Measurements from ENCODE around the gene SYTL3.

DNA sequence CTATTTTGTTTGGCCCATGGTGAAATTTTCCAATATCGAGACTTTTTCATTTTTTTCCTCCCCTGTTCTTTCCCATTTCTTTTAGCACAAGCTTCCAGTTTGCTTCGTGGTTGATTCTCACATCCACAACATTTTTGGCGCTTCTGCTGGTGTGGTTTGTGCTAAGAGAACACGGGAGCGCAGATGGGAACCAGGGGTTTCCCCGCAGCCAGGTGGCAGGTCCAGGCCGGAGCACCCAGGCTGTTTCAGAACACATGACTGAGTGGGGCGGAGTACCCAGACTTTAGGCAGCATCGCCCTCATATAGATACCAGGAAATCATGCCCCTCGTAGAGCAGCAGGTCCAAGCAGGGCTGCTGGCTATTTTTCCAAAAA is 58.0 kb downstream of the SYTL3 start:
- TF ChIP-seq CREM (CRISPR knock-in tag; IDR thresholded peaks at IDR 0.05), result no peak
- TF ChIP-seq IRF2 (CRISPR knock-in tag; IDR thresholded peaks at IDR 0.05; ENCODE audit: borderline replicate concordance, low read depth), result no peak
- TF ChIP-seq, protein P1, sequence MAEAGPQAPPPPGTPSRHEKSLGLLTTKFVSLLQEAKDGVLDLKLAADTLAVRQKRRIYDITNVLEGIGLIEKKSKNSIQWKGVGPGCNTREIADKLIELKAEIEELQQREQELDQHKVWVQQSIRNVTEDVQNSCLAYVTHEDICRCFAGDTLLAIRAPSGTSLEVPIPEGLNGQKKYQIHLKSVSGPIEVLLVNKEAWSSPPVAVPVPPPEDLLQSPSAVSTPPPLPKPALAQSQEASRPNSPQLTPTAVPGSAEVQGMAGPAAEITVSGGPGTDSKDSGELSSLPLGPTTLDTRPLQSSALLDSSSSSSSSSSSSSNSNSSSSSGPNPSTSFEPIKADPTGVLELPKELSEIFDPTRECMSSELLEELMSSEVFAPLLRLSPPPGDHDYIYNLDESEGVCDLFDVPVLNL (CRISPR knock-in tag; IDR thresholded peaks at IDR 0.05; ENCODE audit: borderline replicate concordance, low read depth), result no peak
- TF ChIP-seq, protein P2, sequence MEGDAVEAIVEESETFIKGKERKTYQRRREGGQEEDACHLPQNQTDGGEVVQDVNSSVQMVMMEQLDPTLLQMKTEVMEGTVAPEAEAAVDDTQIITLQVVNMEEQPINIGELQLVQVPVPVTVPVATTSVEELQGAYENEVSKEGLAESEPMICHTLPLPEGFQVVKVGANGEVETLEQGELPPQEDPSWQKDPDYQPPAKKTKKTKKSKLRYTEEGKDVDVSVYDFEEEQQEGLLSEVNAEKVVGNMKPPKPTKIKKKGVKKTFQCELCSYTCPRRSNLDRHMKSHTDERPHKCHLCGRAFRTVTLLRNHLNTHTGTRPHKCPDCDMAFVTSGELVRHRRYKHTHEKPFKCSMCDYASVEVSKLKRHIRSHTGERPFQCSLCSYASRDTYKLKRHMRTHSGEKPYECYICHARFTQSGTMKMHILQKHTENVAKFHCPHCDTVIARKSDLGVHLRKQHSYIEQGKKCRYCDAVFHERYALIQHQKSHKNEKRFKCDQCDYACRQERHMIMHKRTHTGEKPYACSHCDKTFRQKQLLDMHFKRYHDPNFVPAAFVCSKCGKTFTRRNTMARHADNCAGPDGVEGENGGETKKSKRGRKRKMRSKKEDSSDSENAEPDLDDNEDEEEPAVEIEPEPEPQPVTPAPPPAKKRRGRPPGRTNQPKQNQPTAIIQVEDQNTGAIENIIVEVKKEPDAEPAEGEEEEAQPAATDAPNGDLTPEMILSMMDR (IDR thresholded peaks at IDR 0.05), result no peak
- TF ChIP-seq ZNF423 (CRISPR knock-in tag; IDR thresholded peaks at IDR 0.05), result no peak
- no peak for TF ChIP-seq FOXK1 (CRISPR knock-in tag; IDR thresholded peaks at IDR 0.05)
- TF ChIP-seq, protein P3, sequence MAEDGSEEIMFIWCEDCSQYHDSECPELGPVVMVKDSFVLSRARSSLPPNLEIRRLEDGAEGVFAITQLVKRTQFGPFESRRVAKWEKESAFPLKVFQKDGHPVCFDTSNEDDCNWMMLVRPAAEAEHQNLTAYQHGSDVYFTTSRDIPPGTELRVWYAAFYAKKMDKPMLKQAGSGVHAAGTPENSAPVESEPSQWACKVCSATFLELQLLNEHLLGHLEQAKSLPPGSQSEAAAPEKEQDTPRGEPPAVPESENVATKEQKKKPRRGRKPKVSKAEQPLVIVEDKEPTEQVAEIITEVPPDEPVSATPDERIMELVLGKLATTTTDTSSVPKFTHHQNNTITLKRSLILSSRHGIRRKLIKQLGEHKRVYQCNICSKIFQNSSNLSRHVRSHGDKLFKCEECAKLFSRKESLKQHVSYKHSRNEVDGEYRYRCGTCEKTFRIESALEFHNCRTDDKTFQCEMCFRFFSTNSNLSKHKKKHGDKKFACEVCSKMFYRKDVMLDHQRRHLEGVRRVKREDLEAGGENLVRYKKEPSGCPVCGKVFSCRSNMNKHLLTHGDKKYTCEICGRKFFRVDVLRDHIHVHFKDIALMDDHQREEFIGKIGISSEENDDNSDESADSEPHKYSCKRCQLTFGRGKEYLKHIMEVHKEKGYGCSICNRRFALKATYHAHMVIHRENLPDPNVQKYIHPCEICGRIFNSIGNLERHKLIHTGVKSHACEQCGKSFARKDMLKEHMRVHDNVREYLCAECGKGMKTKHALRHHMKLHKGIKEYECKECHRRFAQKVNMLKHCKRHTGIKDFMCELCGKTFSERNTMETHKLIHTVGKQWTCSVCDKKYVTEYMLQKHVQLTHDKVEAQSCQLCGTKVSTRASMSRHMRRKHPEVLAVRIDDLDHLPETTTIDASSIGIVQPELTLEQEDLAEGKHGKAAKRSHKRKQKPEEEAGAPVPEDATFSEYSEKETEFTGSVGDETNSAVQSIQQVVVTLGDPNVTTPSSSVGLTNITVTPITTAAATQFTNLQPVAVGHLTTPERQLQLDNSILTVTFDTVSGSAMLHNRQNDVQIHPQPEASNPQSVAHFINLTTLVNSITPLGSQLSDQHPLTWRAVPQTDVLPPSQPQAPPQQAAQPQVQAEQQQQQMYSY (CRISPR knock-in tag; IDR thresholded peaks at IDR 0.05), result no peak
- TF ChIP-seq, protein P4, sequence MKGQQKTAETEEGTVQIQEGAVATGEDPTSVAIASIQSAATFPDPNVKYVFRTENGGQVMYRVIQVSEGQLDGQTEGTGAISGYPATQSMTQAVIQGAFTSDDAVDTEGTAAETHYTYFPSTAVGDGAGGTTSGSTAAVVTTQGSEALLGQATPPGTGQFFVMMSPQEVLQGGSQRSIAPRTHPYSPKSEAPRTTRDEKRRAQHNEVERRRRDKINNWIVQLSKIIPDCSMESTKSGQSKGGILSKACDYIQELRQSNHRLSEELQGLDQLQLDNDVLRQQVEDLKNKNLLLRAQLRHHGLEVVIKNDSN (CRISPR knock-in tag; IDR thresholded peaks at IDR 0.05), result no peak
- TF ChIP-seq ZNF671 (CRISPR knock-in tag; IDR thresholded peaks at IDR 0.05), result no peak
- TF ChIP-seq SP1 (CRISPR knock-in tag; conservative IDR thresholded peaks at IDR 0.05), result no peak
- TF ChIP-seq, protein P5, sequence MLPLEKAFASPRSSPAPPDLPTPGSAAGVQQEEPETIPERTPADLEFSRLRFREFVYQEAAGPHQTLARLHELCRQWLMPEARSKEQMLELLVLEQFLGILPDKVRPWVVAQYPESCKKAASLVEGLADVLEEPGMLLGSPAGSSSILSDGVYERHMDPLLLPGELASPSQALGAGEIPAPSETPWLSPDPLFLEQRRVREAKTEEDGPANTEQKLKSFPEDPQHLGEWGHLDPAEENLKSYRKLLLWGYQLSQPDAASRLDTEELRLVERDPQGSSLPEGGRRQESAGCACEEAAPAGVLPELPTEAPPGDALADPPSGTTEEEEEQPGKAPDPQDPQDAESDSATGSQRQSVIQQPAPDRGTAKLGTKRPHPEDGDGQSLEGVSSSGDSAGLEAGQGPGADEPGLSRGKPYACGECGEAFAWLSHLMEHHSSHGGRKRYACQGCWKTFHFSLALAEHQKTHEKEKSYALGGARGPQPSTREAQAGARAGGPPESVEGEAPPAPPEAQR (CRISPR knock-in tag; IDR thresholded peaks at IDR 0.05), result no peak
- TF ChIP-seq FOXP1 (CRISPR knock-in tag; IDR thresholded peaks at IDR 0.05; ENCODE audit: borderline replicate concordance), result no peak

Measured in WTC11 (cell line).